Mammary epithelial cell (primary cell): Measurements from ENCODE around the gene ABCD1.
"Not testable (repeated sequence)": the region's sequence is repeated elsewhere in the genome, so short reads cannot be mapped to it uniquely, and the experiment has no call there.

Experiments
- CTCF ChIP-seq, 2 donors: IDR thresholded peaks in 1 of 2; conservative IDR thresholded peaks in 1 of 2; 2 replicates each; pipeline ENCODE4 v1.5.1; 2011 to 2012; ENCODE audit warnings: inconsistent platforms in 2 of 2, low read length in 2 of 2, mild to moderate bottlenecking in 2 of 2, control low read depth in 1 of 2, low read depth in 1 of 2; ENCODE audit not compliant: insufficient read depth in 1 of 2; ENCODE audit errors: extremely low read depth in 1 of 2
- EZH2 ChIP-seq: IDR thresholded peaks from 2 replicates; pipeline ENCODE4 v1.6.1; 2012; ENCODE audit warnings: low read length, inconsistent platforms, borderline replicate concordance

GRCh38 chrX:153705403-153706060 is 19.1 kb upstream of the ABCD1 start:
- not testable (repeated sequence) for TF ChIP-seq CTCF (conservative IDR thresholded peaks at IDR 0.05 in 1 of 2, IDR thresholded peaks at IDR 0.05 in 1 of 2; ENCODE audit: extremely low read depth in 1 of 2, insufficient read depth in 1 of 2, low read depth in 1 of 2, low read length in 2 of 2); EZH2
